ENCODE data around the gene PSMD13.

Gene PSMD13

GRCh38 chr11:252666-253065, 15.9 kb downstream of the PSMD13 start:
- Histone ChIP-seq H3K4me3 (ENCODE audit: extremely low read depth, insufficient read depth, low read length, poor library complexity, severe bottlenecking) (no peak overlapping the region), H3K27ac (ENCODE audit: low read depth, low read length, severe bottlenecking) (no peak overlapping the region), H3K36me3 (ENCODE audit: control insufficient read depth, insufficient read depth, low read length) (peaks cover 62% of the 10 kb centered on the region), H3K4me1 (ENCODE audit: control insufficient read depth, insufficient read depth, low read length, poor library complexity, severe bottlenecking) (no peaks in the 10 kb centered on the region), H3K9me3 (ENCODE audit: control insufficient read depth, low read length) (no peaks in the 10 kb centered on the region)
- 90 to 97% methylated on average over 4 to 6 of the region's 8 CpGs for WGBS, 2 experiments (ENCODE audit: insufficient coverage in 2 of 2)

- H3K4me1 ChIP-seq (ENCODE audit: control insufficient read depth, insufficient read depth, low read length, poor library complexity, severe bottlenecking) = no peaks in the 10 kb centered on the region
- no peak overlapping the region for H3K4me3 ChIP-seq (ENCODE audit: extremely low read depth, insufficient read depth, low read length, poor library complexity, severe bottlenecking)
- peaks cover 56% of the 10 kb centered on the region for H3K36me3 ChIP-seq (ENCODE audit: control insufficient read depth, insufficient read depth, low read length)
- H3K9me3 ChIP-seq (ENCODE audit: control insufficient read depth, low read length) = no peaks in the 10 kb centered on the region
- H3K27ac ChIP-seq (ENCODE audit: low read depth, low read length, severe bottlenecking) = no peak overlapping the region
- WGBS, 2 experiments (ENCODE audit: insufficient coverage in 2 of 2) = 94% methylated on average over 12 to 13 of the region's 13 CpGs
These were observed 16.5 kb downstream of the PSMD13 start for GRCh38 chr11:253160-253885.

DNA sequence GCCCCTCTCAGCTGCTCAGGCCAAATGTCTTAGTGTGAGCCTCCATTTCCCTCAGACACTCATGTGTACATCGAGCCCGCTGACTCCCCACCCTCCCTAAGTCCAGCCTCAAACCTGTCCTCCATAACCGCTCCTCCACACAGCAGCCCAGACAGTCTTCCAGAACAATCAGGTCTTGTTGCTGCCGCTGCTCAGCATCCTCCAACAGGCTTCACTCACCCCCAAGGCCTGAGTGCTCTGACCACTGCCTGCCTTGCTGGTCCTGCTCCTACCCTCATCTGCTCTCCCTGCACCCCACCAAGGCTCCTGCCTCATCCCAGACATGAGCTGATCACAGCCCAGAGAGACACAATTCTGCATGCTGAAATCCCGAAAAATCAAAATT, 17.1 kb downstream of the PSMD13 start:
- Histone ChIP-seq H3K9me3 (ENCODE audit: control insufficient read depth, low read length) (no peaks in the 10 kb centered on the region), H3K27ac (ENCODE audit: low read depth, low read length, severe bottlenecking) (no peak overlapping the region), H3K36me3 (ENCODE audit: control insufficient read depth, insufficient read depth, low read length) (peaks cover 50% of the 10 kb centered on the region), H3K4me1 (ENCODE audit: control insufficient read depth, insufficient read depth, low read length, poor library complexity, severe bottlenecking) (no peaks in the 10 kb centered on the region), H3K4me3 (ENCODE audit: extremely low read depth, insufficient read depth, low read length, poor library complexity, severe bottlenecking) (no peak overlapping the region)
- WGBS, 2 experiments (ENCODE audit: insufficient coverage in 2 of 2) = 88 to 98% methylated on average over 4 of the region's 5 CpGs

GRCh38 chr11:255176-255575, 18.4 kb downstream of the PSMD13 start:
- no peaks in the 10 kb centered on the region for H3K4me1 ChIP-seq (ENCODE audit: control insufficient read depth, insufficient read depth, low read length, poor library complexity, severe bottlenecking)
- H3K27ac ChIP-seq (ENCODE audit: low read depth, low read length, severe bottlenecking) = no peak overlapping the region
- H3K4me3 ChIP-seq (ENCODE audit: extremely low read depth, insufficient read depth, low read length, poor library complexity, severe bottlenecking) = no peak overlapping the region
- WGBS, 2 experiments (ENCODE audit: insufficient coverage in 2 of 2) = no CpG with 5 or more reads among the region's 3 CpGs
- H3K9me3 ChIP-seq (ENCODE audit: control insufficient read depth, low read length) = no peaks in the 10 kb centered on the region
- peaks cover 39% of the 10 kb centered on the region for H3K36me3 ChIP-seq (ENCODE audit: control insufficient read depth, insufficient read depth, low read length)

DNA sequence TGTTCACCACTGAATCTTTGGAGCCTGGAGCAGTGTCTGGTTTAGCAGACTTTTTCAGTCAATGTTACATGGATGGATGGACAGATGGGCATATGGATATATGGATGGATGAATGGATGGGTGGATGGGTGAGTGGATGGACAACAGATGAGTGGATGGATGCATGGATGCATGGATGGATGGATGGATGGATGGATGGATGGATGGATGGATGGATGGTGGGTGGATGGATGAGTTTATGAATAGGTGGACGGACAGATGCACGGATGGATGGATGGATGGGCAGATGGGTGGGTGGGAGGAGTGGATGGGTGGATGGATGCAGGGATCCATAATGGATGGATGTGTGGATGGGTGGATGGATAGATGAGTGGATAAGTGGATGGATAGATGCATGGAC, 19.0 kb downstream of the PSMD13 start:
- H3K4me1 ChIP-seq (ENCODE audit: control insufficient read depth, insufficient read depth, low read length, poor library complexity, severe bottlenecking) = no peaks in the 10 kb centered on the region
- H3K4me3 ChIP-seq (ENCODE audit: extremely low read depth, insufficient read depth, low read length, poor library complexity, severe bottlenecking) = no peak overlapping the region
- H3K9me3 ChIP-seq (ENCODE audit: control insufficient read depth, low read length) = no peaks in the 10 kb centered on the region
- WGBS, 2 experiments (ENCODE audit: insufficient coverage in 2 of 2) = 94 to 98% methylated on average over 2 of the region's 2 CpGs
- H3K27ac ChIP-seq (ENCODE audit: low read depth, low read length, severe bottlenecking) = no peak overlapping the region
- peaks cover 33% of the 10 kb centered on the region for H3K36me3 ChIP-seq (ENCODE audit: control insufficient read depth, insufficient read depth, low read length)

- Histone ChIP-seq H3K4me1 (ENCODE audit: control insufficient read depth, insufficient read depth, low read length, poor library complexity, severe bottlenecking) (no peaks in the 10 kb centered on the region), H3K9me3 (ENCODE audit: control insufficient read depth, low read length) (no peaks in the 10 kb centered on the region), H3K36me3 (ENCODE audit: control insufficient read depth, insufficient read depth, low read length) (peaks cover 19% of the 10 kb centered on the region), H3K27ac (ENCODE audit: low read depth, low read length, severe bottlenecking) (no peak overlapping the region), H3K4me3 (ENCODE audit: extremely low read depth, insufficient read depth, low read length, poor library complexity, severe bottlenecking) (no peak overlapping the region)
- 90 to 93% methylated on average over 7 to 10 of the region's 14 CpGs for WGBS, 2 experiments (ENCODE audit: insufficient coverage in 2 of 2)
These were observed 20.4 kb downstream of the PSMD13 start for GRCh38 chr11:256952-257737.

GRCh38 chr11:257766-258493, 21.2 kb downstream of the PSMD13 start:
- no peak overlapping the region for H3K27ac ChIP-seq (ENCODE audit: low read depth, low read length, severe bottlenecking)
- 83 to 87% methylated on average over 9 to 14 of the region's 15 CpGs for WGBS, 2 experiments (ENCODE audit: insufficient coverage in 2 of 2)

GRCh38 chr11:259413-259812, 22.6 kb downstream of the PSMD13 start:
- Histone ChIP-seq H3K27ac (ENCODE audit: low read depth, low read length, severe bottlenecking) (no peak overlapping the region), H3K4me3 (ENCODE audit: extremely low read depth, insufficient read depth, low read length, poor library complexity, severe bottlenecking) (no peak overlapping the region), H3K36me3 (ENCODE audit: control insufficient read depth, insufficient read depth, low read length) (no peaks in the 10 kb centered on the region), H3K4me1 (ENCODE audit: control insufficient read depth, insufficient read depth, low read length, poor library complexity, severe bottlenecking) (no peaks in the 10 kb centered on the region), H3K9me3 (ENCODE audit: control insufficient read depth, low read length) (no peaks in the 10 kb centered on the region)
- 83% methylated on average over 1 of the region's 10 CpGs; no CpG with 5 or more reads in 1 of the 2 experiments for WGBS, 2 experiments (ENCODE audit: insufficient coverage in 2 of 2)

More at GRCh38 chr11:257766-258493, 21.2 kb downstream of the PSMD13 start:
- Histone ChIP-seq H3K4me1 (ENCODE audit: control insufficient read depth, insufficient read depth, low read length, poor library complexity, severe bottlenecking) (no peaks in the 10 kb centered on the region), H3K9me3 (ENCODE audit: control insufficient read depth, low read length) (no peaks in the 10 kb centered on the region), H3K36me3 (ENCODE audit: control insufficient read depth, insufficient read depth, low read length) (peaks cover 11% of the 10 kb centered on the region), H3K4me3 (ENCODE audit: extremely low read depth, insufficient read depth, low read length, poor library complexity, severe bottlenecking) (no peak overlapping the region)

GRCh38 chr11:261624-262023, 24.8 kb downstream of the PSMD13 start:
- no peaks in the 10 kb centered on the region for H3K4me1 ChIP-seq (ENCODE audit: control insufficient read depth, insufficient read depth, low read length, poor library complexity, severe bottlenecking)
- no peaks in the 10 kb centered on the region for H3K36me3 ChIP-seq (ENCODE audit: control insufficient read depth, insufficient read depth, low read length)
- H3K27ac ChIP-seq (ENCODE audit: low read depth, low read length, severe bottlenecking) = no peak overlapping the region
- no peak overlapping the region for H3K4me3 ChIP-seq (ENCODE audit: extremely low read depth, insufficient read depth, low read length, poor library complexity, severe bottlenecking)
- H3K9me3 ChIP-seq (ENCODE audit: control insufficient read depth, low read length) = no peaks in the 10 kb centered on the region
- 84 to 89% methylated on average over 2 to 4 of the region's 4 CpGs for WGBS, 2 experiments (ENCODE audit: insufficient coverage in 2 of 2)

GRCh38 chr11:266676-267439, 30.1 kb downstream of the PSMD13 start:
- H3K9me3 ChIP-seq (ENCODE audit: control insufficient read depth, low read length) = no peaks in the 10 kb centered on the region
- no peak overlapping the region for H3K4me3 ChIP-seq (ENCODE audit: extremely low read depth, insufficient read depth, low read length, poor library complexity, severe bottlenecking)
- H3K27ac ChIP-seq (ENCODE audit: low read depth, low read length, severe bottlenecking) = no peak overlapping the region
- WGBS, 2 experiments (ENCODE audit: insufficient coverage in 2 of 2) = 92 to 100% methylated on average over 2 to 4 of the region's 13 CpGs
- no peaks in the 10 kb centered on the region for H3K4me1 ChIP-seq (ENCODE audit: control insufficient read depth, insufficient read depth, low read length, poor library complexity, severe bottlenecking)
- no peaks in the 10 kb centered on the region for H3K36me3 ChIP-seq (ENCODE audit: control insufficient read depth, insufficient read depth, low read length)

All from mesodermal cell (in vitro differentiated cells).